Measurements from ENCODE around the gene IPPK. TPM values are rescaled to one million over a fixed set of nuclear protein-coding genes. Genes with fewer than 3 reads are reported as not detected.

Gene IPPK
- total and polyA plus RNA-seq, 2 of the 8 experiments (the other 6 are each of a cell fraction or from before 2014, with no cell fraction given): 10.5 to 13.6 TPM

DNA sequence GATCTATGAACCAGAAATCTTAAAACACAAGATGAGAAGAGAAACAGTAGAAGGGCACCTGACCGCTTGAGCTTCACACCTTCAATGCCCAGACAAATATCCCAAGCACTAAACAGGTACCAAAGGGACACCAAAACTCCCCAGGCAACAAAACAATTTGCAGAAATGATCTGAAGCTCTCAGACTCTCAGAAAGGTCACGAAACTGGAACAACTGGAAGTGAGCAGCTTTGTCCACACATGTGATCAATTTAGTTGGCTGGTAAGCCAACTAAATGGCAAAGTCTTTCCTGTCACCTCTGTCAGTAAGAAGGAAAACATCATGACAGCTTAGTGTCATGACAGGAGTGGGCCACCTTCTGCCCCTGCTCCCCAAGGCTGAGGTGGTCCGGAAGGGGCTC lies 4.1 kb downstream of the IPPK start (continued):
- TF ChIP-seq, protein P1, sequence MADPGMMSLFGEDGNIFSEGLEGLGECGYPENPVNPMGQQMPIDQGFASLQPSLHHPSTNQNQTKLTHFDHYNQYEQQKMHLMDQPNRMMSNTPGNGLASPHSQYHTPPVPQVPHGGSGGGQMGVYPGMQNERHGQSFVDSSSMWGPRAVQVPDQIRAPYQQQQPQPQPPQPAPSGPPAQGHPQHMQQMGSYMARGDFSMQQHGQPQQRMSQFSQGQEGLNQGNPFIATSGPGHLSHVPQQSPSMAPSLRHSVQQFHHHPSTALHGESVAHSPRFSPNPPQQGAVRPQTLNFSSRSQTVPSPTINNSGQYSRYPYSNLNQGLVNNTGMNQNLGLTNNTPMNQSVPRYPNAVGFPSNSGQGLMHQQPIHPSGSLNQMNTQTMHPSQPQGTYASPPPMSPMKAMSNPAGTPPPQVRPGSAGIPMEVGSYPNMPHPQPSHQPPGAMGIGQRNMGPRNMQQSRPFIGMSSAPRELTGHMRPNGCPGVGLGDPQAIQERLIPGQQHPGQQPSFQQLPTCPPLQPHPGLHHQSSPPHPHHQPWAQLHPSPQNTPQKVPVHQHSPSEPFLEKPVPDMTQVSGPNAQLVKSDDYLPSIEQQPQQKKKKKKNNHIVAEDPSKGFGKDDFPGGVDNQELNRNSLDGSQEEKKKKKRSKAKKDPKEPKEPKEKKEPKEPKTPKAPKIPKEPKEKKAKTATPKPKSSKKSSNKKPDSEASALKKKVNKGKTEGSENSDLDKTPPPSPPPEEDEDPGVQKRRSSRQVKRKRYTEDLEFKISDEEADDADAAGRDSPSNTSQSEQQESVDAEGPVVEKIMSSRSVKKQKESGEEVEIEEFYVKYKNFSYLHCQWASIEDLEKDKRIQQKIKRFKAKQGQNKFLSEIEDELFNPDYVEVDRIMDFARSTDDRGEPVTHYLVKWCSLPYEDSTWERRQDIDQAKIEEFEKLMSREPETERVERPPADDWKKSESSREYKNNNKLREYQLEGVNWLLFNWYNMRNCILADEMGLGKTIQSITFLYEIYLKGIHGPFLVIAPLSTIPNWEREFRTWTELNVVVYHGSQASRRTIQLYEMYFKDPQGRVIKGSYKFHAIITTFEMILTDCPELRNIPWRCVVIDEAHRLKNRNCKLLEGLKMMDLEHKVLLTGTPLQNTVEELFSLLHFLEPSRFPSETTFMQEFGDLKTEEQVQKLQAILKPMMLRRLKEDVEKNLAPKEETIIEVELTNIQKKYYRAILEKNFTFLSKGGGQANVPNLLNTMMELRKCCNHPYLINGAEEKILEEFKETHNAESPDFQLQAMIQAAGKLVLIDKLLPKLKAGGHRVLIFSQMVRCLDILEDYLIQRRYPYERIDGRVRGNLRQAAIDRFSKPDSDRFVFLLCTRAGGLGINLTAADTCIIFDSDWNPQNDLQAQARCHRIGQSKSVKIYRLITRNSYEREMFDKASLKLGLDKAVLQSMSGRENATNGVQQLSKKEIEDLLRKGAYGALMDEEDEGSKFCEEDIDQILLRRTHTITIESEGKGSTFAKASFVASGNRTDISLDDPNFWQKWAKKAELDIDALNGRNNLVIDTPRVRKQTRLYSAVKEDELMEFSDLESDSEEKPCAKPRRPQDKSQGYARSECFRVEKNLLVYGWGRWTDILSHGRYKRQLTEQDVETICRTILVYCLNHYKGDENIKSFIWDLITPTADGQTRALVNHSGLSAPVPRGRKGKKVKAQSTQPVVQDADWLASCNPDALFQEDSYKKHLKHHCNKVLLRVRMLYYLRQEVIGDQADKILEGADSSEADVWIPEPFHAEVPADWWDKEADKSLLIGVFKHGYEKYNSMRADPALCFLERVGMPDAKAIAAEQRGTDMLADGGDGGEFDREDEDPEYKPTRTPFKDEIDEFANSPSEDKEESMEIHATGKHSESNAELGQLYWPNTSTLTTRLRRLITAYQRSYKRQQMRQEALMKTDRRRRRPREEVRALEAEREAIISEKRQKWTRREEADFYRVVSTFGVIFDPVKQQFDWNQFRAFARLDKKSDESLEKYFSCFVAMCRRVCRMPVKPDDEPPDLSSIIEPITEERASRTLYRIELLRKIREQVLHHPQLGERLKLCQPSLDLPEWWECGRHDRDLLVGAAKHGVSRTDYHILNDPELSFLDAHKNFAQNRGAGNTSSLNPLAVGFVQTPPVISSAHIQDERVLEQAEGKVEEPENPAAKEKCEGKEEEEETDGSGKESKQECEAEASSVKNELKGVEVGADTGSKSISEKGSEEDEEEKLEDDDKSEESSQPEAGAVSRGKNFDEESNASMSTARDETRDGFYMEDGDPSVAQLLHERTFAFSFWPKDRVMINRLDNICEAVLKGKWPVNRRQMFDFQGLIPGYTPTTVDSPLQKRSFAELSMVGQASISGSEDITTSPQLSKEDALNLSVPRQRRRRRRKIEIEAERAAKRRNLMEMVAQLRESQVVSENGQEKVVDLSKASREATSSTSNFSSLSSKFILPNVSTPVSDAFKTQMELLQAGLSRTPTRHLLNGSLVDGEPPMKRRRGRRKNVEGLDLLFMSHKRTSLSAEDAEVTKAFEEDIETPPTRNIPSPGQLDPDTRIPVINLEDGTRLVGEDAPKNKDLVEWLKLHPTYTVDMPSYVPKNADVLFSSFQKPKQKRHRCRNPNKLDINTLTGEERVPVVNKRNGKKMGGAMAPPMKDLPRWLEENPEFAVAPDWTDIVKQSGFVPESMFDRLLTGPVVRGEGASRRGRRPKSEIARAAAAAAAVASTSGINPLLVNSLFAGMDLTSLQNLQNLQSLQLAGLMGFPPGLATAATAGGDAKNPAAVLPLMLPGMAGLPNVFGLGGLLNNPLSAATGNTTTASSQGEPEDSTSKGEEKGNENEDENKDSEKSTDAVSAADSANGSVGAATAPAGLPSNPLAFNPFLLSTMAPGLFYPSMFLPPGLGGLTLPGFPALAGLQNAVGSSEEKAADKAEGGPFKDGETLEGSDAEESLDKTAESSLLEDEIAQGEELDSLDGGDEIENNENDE (IDR thresholded peaks at IDR 0.05; ENCODE audit: insufficient replicate concordance, low read length): no peak
- TF ChIP-seq CREB1 (IDR thresholded peaks at IDR 0.05) (no peak), SIX5 (IDR thresholded peaks at IDR 0.05; ENCODE audit: low read depth, low read length) (no peak), PHF8 (conservative IDR thresholded peaks at IDR 0.05; ENCODE audit: low read depth, low read length) (no peak), JUND (IDR thresholded peaks at IDR 0.05; ENCODE audit: low read length) (no peak), FOSL1 (IDR thresholded peaks at IDR 0.05; ENCODE audit: insufficient read depth, low read depth, low read length) (no peak)

Data from H1 (cell line).